GM18507 (cell line): Measurements from ENCODE around the gene GPR149.
A peak's percentile ranks its signal among the peaks of the same experiment; 100 is the strongest.

ENCODE experiments used
- DNase-seq: peaks from one replicate; pipeline ENCODE4 v3.0.0; 2011; ENCODE audit warnings: low read depth; ENCODE audit not compliant: insufficient read length; ENCODE audit errors: extremely low spot score
- FAIRE-seq: peaks from 2 replicates; lab custom pipeline; 2011; peaks lifted over from hg19 to GRCh38; lab: Jason Lieb, UNC

Gene GPR149

GRCh38 chr3:154356009-154356408, 74.0 kb downstream of the GPR149 start:
- FAIRE-seq: no peak

GRCh38 chr3:154349223-154349622, 80.8 kb downstream of the GPR149 start:
- no peak for DNase-seq
- FAIRE-seq: no peak

More at GRCh38 chr3:154356009-154356408, 74.0 kb downstream of the GPR149 start:
- DNase-seq: no peak

GRCh38 chr3:154345422-154346122, 84.4 kb downstream of the GPR149 start:
- FAIRE-seq (no peak), DNase-seq (no peak)

- DNase-seq (no peak), FAIRE-seq (no peak)
Observed at GRCh38 chr3:154338570-154338969, 91.4 kb downstream of the GPR149 start.

GRCh38 chr3:154338008-154338407, 92.0 kb downstream of the GPR149 start:
- FAIRE-seq (no peak), DNase-seq (no peak)

GRCh38 chr3:154334973-154335420, 95.0 kb downstream of the GPR149 start:
- no peak for DNase-seq
- FAIRE-seq: peak; percentile 5

- FAIRE-seq (no peak), DNase-seq (no peak)
Observed at GRCh38 chr3:154327871-154328270, 102.1 kb downstream of the GPR149 start.

GRCh38 chr3:154324919-154325318, 105.1 kb downstream of the GPR149 start:
- no peak for DNase-seq
- no peak for FAIRE-seq

- FAIRE-seq (peak; percentile 87), DNase-seq (peak; percentile 75)
Observed at GRCh38 chr3:154323891-154324738, 105.9 kb downstream of the GPR149 start, which contains the start of gene DHX36. Gene DHX36 (minus strand): TSS chr3:154324487. CDS start chr3:154324416, 71 bp downstream.

GRCh38 chr3:154316974-154317767, 112.8 kb downstream of the GPR149 start:
- DNase-seq (no peak), FAIRE-seq (no peak)

- DNase-seq (no peak), FAIRE-seq (no peak)
Observed at GRCh38 chr3:154314152-154314551, 115.8 kb downstream of the GPR149 start.

GRCh38 chr3:154310840-154311239, 119.2 kb downstream of the GPR149 start:
- DNase-seq (no peak), FAIRE-seq (no peak)

GRCh38 chr3:154307363-154307762, 122.6 kb downstream of the GPR149 start:
- DNase-seq (no peak), FAIRE-seq (no peak)

GRCh38 chr3:154304936-154305335, 125.1 kb downstream of the GPR149 start:
- DNase-seq (no peak), FAIRE-seq (no peak)

GRCh38 chr3:154304116-154304786, 125.7 kb downstream of the GPR149 start:
- FAIRE-seq: no peak
- no peak for DNase-seq

GRCh38 chr3:154301561-154301960, 128.4 kb downstream of the GPR149 start:
- FAIRE-seq (no peak), DNase-seq (no peak)

- no peak for FAIRE-seq
- no peak for DNase-seq
Observed at GRCh38 chr3:154294016-154294415, 136.0 kb downstream of the GPR149 start.

- FAIRE-seq: no peak
- DNase-seq: no peak
Observed at GRCh38 chr3:154290187-154290586, 139.8 kb downstream of the GPR149 start.
